Brain microvascular endothelial cell (primary cell): ENCODE measurements around the gene SMYD4.

Source experiments
- DNase-seq: peaks from one replicate; pipeline ENCODE4 v3.0.0-alpha.2; 2020
- H3K27ac ChIP-seq: fragments of 250-450 bp; sonication (Bioruptor Pico); 2 replicates; pipeline ENCODE4 v1.5.1; 2020; ENCODE audit warnings: mild to moderate bottlenecking, moderate library complexity
- H3K27me3 ChIP-seq: fragments of 250-450 bp; sonication (Bioruptor Pico); replicated peaks from 2 replicates; pipeline ENCODE4 v1.5.1; 2020; ENCODE audit warnings: mild to moderate bottlenecking
- H3K36me3 ChIP-seq: fragments of 250-450 bp; sonication (Bioruptor Pico); replicated peaks from 2 replicates; pipeline ENCODE4 v1.5.1; 2020; ENCODE audit warnings: mild to moderate bottlenecking
- H3K4me3 ChIP-seq: 2 replicates; pipeline ENCODE4 v1.5.1; 2011; ENCODE audit warnings: low read depth, mild to moderate bottlenecking, control low read depth, low read length, moderate library complexity
- CTCF ChIP-seq: IDR thresholded peaks from 2 replicates; pipeline ENCODE4 v1.5.1; 2011; ENCODE audit warnings: low read depth, mild to moderate bottlenecking, moderate library complexity, low read length, control low read depth, inconsistent platforms; ENCODE audit errors: missing control alignments
- in situ Hi-C: cut with HindIII; loops from 2 replicates; pipeline ENCODE4 v1.10.0; 2017; ENCODE audit warnings: low sequenced_read_pairs, low pct_ligation_motif_present

SMYD4 gene

GRCh38 chr17:1786708-1787107, 43.0 kb downstream of the SMYD4 start:
- Histone ChIP-seq H3K4me3 (no peak overlapping the region), H3K36me3 (peaks cover 4% of the 10 kb centered on the region), H3K27me3 (no peaks in the 10 kb centered on the region), H3K27ac (no peak overlapping the region)
- TF ChIP-seq CTCF = no peak
- in situ Hi-C loops = loop anchor here (10.0 kb wide), 1 partner anchor 72 kb away; the partner anchor contains the start of gene TLCD2
- DNase-seq = no peak

DNA sequence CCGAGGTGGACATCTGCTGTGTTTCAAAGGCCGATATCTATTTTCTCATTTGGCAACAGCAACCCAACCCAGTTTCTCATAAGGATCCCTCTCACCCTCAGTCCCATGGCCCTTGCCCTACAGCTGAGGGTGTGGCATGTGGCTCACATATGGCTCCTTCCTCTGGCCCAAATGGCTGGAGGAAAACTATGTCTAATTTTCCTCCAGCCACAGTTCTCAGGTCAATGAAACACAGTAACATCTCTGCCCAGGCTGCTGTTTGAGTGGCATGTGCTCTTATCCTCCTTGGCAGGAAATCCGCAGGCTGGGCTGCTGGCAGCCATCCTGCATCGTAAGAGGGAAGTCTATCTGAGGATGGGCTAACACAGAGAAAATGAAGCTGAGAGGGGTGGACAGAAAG, 43.8 kb downstream of the SMYD4 start:
- Histone ChIP-seq H3K4me3 (no peak overlapping the region), H3K36me3 (peaks cover 9% of the 10 kb centered on the region), H3K27ac (no peak overlapping the region), H3K27me3 (no peaks in the 10 kb centered on the region)
- TF ChIP-seq CTCF = no peak
- in situ Hi-C loops = loop anchor here (10.0 kb wide), 1 partner anchor 71 kb away; the partner anchor contains the start of gene TLCD2
- DNase-seq = no peak

DNA sequence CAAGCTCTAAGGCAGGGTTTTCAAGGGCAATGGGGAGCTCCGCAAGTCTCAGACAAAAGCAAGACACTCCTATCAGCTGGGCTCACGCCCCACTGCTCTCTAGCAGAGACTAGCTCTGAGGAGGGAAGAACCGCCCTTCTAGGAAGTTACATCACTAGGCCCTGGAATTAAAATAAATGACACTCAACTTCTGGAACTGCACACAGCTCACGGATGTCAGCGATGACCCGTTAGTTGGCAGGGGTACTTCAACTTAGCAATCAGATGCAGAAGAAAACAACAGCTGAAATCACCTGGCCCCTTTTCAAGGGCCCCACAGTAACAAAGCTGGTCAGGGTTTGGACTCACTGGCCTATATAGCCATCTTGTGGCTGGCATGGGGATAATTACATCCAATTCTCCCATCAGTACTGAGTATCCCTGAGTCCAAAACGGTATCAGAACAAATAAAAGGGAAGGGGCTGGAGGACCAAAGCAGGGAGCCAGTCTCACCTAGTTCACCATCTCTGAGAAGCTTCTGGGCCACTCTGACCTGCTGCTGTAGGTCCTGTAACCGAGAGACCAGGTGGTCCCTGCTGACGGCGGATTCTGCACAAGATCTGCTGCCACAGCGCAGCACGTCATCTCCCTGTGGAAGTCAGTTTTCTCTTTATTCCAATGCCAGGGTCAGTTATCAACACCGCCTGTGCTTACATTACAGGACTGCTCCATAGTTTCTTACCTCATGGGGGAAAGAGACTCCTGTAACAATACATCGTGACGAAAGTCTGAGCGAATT, 45.7 kb downstream of the SMYD4 start:
- in situ Hi-C loops = loop anchor here (10.0 kb wide), 1 partner anchor 69 kb away; the partner anchor contains the start of gene TLCD2
- DNase-seq = peak; percentile 29

GRCh38 chr17:1783271-1783670, 46.4 kb downstream of the SMYD4 start:
- peaks cover 14% of the 10 kb centered on the region for H3K36me3 ChIP-seq
- H3K27ac ChIP-seq = no peak overlapping the region
- H3K27me3 ChIP-seq = no peaks in the 10 kb centered on the region
- TF ChIP-seq CTCF = no peak
- in situ Hi-C loops = loop anchor here (10.0 kb wide), 1 partner anchor 68 kb away; the partner anchor contains the start of gene TLCD2
- no peak for DNase-seq
- no peak overlapping the region for H3K4me3 ChIP-seq

More for the DNA sequence above, 45.7 kb downstream of the SMYD4 start:
- no peak overlapping the region for H3K27ac ChIP-seq
- H3K36me3 ChIP-seq = peaks cover 10% of the 10 kb centered on the region
- peak; percentile 77 for TF ChIP-seq CTCF
- no peaks in the 10 kb centered on the region for H3K27me3 ChIP-seq
- H3K4me3 ChIP-seq = no peak overlapping the region

DNA sequence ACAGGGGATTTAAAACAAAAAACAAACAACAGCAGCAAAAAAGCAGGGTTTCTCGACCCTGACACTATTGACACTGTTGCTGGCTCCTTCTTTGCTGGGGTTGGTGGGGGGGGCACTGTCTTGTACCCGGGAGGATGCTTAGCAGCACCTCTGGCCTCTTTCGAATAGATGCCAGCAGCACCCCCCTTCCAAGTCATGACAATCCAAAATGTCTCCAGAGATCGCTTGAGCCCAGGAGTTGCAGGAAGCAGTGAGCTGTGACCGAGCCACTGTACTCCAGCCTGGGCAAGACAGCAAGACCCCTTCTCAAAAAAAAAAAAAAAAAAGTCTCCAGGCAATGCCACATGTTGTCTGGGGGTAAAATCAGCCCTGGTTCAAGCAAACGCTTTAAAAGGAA, 47.5 kb downstream of the SMYD4 start:
- Histone ChIP-seq H3K27ac (no peak overlapping the region), H3K4me3 (no peak overlapping the region), H3K36me3 (peaks cover 14% of the 10 kb centered on the region), H3K27me3 (no peaks in the 10 kb centered on the region)
- no peak for DNase-seq
- no peak for TF ChIP-seq CTCF
- in situ Hi-C loops = loop anchor here (10.0 kb wide), 1 partner anchor 67 kb away; the partner anchor contains the start of gene TLCD2
